Uterus (tissue), 4 donors: ENCODE measurements around the gene TXNDC15. TPM values are rescaled to one million over a fixed set of nuclear protein-coding genes. Genes with fewer than 3 reads are reported as not detected.
"Not testable (repeated sequence)": the region's sequence is repeated elsewhere in the genome, so short reads cannot be mapped to it uniquely, and the experiment has no call there.

Experiments used
- DNase-seq, 2 donors: peaks; one replicate each; pipeline ENCODE4 v3.0.0-alpha.2; 2019 to 2020
- H3K27ac ChIP-seq, 2 donors: fragments of 200-600 bp; sonication (generic); 1 replicate in 1 of 2; 2 replicates in 1 of 2; pipeline ENCODE4 v1.5.1; 2016 to 2018
- H3K27me3 ChIP-seq, 2 donors: fragments of 200-600 bp; sonication (generic); one replicate each; pipeline ENCODE4 v1.5.1; 2018 to 2019; ENCODE audit warnings: control low read depth in 1 of 2
- H3K36me3 ChIP-seq, 2 donors: fragments of 200-600 bp; sonication (generic); one replicate each; pipeline ENCODE4 v1.5.1; 2019; ENCODE audit warnings: control low read depth in 1 of 2
- H3K4me1 ChIP-seq, 2 donors: fragments of 200-600 bp; sonication (generic); one replicate each; pipeline ENCODE4 v1.5.1; 2018 to 2019; ENCODE audit warnings: control low read depth in 1 of 2
- H3K4me3 ChIP-seq, 2 donors: fragments of 200-600 bp; sonication (generic); 1 replicate in 1 of 2; 2 replicates in 1 of 2; pipeline ENCODE4 v1.5.1; 2018 to 2019; ENCODE audit warnings: mild to moderate bottlenecking in 1 of 2
- H3K9me3 ChIP-seq, 2 donors: fragments of 200-600 bp; sonication (generic); one replicate each; pipeline ENCODE4 v1.5.1; 2019; ENCODE audit warnings: control low read depth in 1 of 2
- CTCF ChIP-seq, 4 experiments: fragments of 200-600 bp in 2 of 4; fragments of 450-650 bp in 2 of 4; sonication (generic) in 2 of 4; IDR thresholded peaks; one replicate each; pipeline ENCODE4 v1.5.1; 2016 to 2019; ENCODE audit warnings: antibody characterized with exemption in 4 of 4, mild to moderate bottlenecking in 2 of 4, moderate library complexity in 1 of 4
- POLR2A ChIP-seq, 2 donors: fragments of 450-650 bp; IDR thresholded peaks; one replicate each; pipeline ENCODE4 v1.6.1; 2016; ENCODE audit warnings: antibody characterized with exemption in 2 of 2, mild to moderate bottlenecking in 1 of 2, moderate library complexity in 1 of 2
- intact Hi-C: fragments of 100-400 bp; cut with DNase I; formaldehyde crosslinking; loops from one replicate; pipeline ENCODE4 v1.15.1; 2023; ENCODE audit warnings: low total_unique reads
- total RNA-seq, 4 donors: library from RNA; depleted of rRNA in 3 of 4; stranded (reverse); fragments of >200 nt in 3 of 4; gene quantifications; one replicate each; pipeline versions ENCODE4 v1.1.0 to v1.2.4, GENCODE V29; 2014 to 2023
- donor health status: DM: yes; HTN: yes; CAD: no.

TXNDC15 gene
- total RNA-seq, 4 donors from 2014 or later = 53.5 to 175 (median 113) TPM

GRCh38 chr5:134837530-134838181 lies 36.5 kb upstream of the TXNDC15 start:
- no peak overlapping the region for H3K27ac ChIP-seq
- no peak for TF ChIP-seq CTCF (IDR thresholded peaks at IDR 0.05)
- TF ChIP-seq POLR2A (IDR thresholded peaks at IDR 0.05) = no peak
- no peaks in the 10 kb centered on the region for H3K4me1 ChIP-seq
- H3K4me3 ChIP-seq = no peak overlapping the region
- H3K27me3 ChIP-seq = no peaks in the 10 kb centered on the region
- H3K36me3 ChIP-seq = no peaks in the 10 kb centered on the region
- H3K9me3 ChIP-seq = no peaks in the 10 kb centered on the region
- intact Hi-C loops = no loop called here
- no peak for DNase-seq

GRCh38 chr5:134838361-134838760 lies 35.8 kb upstream of the TXNDC15 start:
- H3K27me3 ChIP-seq, DNase-seq, intact Hi-C loops, H3K4me1 ChIP-seq, H3K4me3 ChIP-seq, H3K27ac ChIP-seq, H3K9me3 ChIP-seq, H3K36me3 ChIP-seq: not testable (repeated sequence)

- Histone ChIP-seq H3K4me1 (no peaks in the 10 kb centered on the region), H3K27ac (no peak overlapping the region), H3K9me3 (no peaks in the 10 kb centered on the region), H3K36me3 (no peaks in the 10 kb centered on the region), H3K27me3 (no peaks in the 10 kb centered on the region), H3K4me3 (no peak overlapping the region)
- no peak for TF ChIP-seq POLR2A (IDR thresholded peaks at IDR 0.05)
- TF ChIP-seq CTCF (IDR thresholded peaks at IDR 0.05) = no peak
- no peak for DNase-seq
- intact Hi-C loops = no loop called here
Observed at GRCh38 chr5:134840811-134841210, 33.4 kb upstream of the TXNDC15 start.

- no peak for TF ChIP-seq CTCF (IDR thresholded peaks at IDR 0.05)
- TF ChIP-seq POLR2A (IDR thresholded peaks at IDR 0.05) = no peak
- Histone ChIP-seq H3K27ac (no peak overlapping the region), H3K4me1 (peaks cover 9 to 12% of the 10 kb centered on the region in 2 donors), H3K9me3 (no peaks in the 10 kb centered on the region), H3K27me3 (no peaks in the 10 kb centered on the region), H3K36me3 (no peaks in the 10 kb centered on the region), H3K4me3 (no peak overlapping the region)
- DNase-seq = no peak
- intact Hi-C loops = no loop called here
Observed at GRCh38 chr5:134844252-134844651, 29.9 kb upstream of the TXNDC15 start.

GRCh38 chr5:134845335-134845851 lies 28.8 kb upstream of the TXNDC15 start:
- no peaks in the 10 kb centered on the region for H3K9me3 ChIP-seq
- H3K4me1 ChIP-seq = peaks cover 9 to 12% of the 10 kb centered on the region in 2 donors
- H3K36me3 ChIP-seq = no peaks in the 10 kb centered on the region
- H3K27ac ChIP-seq = peak overlapping the region; percentile 93 to 97
- intact Hi-C loops = no loop called here
- peak overlapping the region; percentile 82 to 85 for H3K4me3 ChIP-seq
- H3K27me3 ChIP-seq = no peaks in the 10 kb centered on the region
- DNase-seq = no peak
- TF ChIP-seq CTCF (IDR thresholded peaks at IDR 0.05) (peak in 1 of 4 experiments; percentile 22), POLR2A (IDR thresholded peaks at IDR 0.05) (no peak)
